ENCODE data around the gene SYT8.

SYT8 gene

DNA sequence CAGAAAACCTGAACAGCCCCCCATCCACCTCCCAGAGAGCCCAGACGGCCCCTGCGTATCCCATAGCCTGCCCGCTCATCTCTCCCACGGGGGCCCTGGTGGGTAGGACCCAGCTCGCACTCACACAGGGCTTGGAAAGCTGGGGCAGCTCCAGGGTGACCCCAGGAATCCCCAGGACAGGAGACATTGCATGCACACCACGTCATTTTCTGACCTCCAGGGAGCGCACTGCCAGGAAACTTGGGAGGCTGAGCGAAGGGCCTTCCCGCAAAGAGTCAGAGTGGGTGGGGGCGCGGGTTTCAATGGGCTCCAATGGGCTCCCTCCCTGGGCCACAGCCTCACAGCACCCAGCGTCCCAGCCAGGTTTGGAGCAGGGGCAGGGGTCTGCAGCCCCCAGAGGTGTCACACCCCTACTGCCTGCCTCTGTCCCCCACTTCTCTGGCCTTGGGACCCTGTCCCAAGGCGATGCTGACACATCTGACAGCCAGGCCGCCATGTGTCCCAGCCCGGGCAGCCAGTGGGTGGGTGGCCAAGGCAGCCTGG, 8.2 kb upstream of the SYT8 start:
- Histone ChIP-seq H3K27me3 (ENCODE audit: control insufficient read depth, insufficient read depth, low read length) (no peaks in the 10 kb centered on the region), H3K27ac (ENCODE audit: low read length) (no peak overlapping the region), H3K4me1 (ENCODE audit: control insufficient read depth, insufficient read depth, low read length) (no peaks in the 10 kb centered on the region; the same call in 1 of the 2 replicates), H3K36me3 (ENCODE audit: control insufficient read depth, insufficient read depth, low read length) (peaks cover 2% of the 10 kb centered on the region; the same call in 1 of the 2 replicates), H3K9me3 (ENCODE audit: control insufficient read depth, insufficient read depth, low read length) (no peaks in the 10 kb centered on the region), H3K4me3 (ENCODE audit: low read length) (no peak overlapping the region)
- DNase-seq (ENCODE audit: low read depth, low spot score): no peak
- no CpG with 5 or more reads among the region's 15 CpGs for WGBS (ENCODE audit: insufficient coverage, insufficient read length)

DNA sequence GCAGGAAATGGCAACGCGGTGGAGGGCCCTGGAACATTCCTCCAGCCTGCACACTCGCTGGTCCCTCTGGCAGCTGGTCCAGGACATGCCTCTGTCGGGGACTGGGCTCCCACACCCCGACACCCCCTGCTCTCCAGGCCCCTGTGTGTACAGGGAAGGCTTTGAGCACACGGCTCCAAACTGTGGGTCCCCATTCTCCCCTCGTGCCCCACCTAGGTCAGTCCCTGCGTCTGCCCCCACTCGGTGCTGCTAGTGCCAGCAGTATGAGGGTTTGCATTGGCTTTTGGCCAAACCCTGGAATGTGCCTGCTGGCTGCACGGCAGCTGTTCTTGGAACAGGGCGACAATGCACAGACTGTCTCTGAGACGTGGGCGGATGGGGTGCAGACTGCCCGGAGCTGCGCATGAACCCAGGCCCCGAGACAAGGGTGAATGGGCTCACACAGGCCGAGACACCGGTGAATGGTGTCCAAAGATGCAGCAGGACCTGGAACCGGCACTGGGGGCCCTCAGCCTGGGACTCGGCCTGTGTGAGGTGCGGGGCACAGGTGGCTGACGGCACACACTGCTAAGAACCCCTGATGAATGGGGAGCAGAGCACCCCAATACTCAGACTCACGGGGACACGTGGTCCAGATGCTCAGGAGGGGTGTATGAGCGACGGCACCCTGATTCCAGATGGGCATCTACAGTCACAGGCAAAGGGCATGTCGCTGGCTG, 7.5 kb upstream of the SYT8 start:
- Histone ChIP-seq H3K27ac (ENCODE audit: low read length) (no peak overlapping the region), H3K4me1 (ENCODE audit: control insufficient read depth, insufficient read depth, low read length) (no peaks in the 10 kb centered on the region; the same call in 1 of the 2 replicates), H3K9me3 (ENCODE audit: control insufficient read depth, insufficient read depth, low read length) (no peaks in the 10 kb centered on the region), H3K27me3 (ENCODE audit: control insufficient read depth, insufficient read depth, low read length) (no peaks in the 10 kb centered on the region), H3K36me3 (ENCODE audit: control insufficient read depth, insufficient read depth, low read length) (peaks cover 2% of the 10 kb centered on the region; the same call in 1 of the 2 replicates), H3K4me3 (ENCODE audit: low read length) (no peak overlapping the region)
- WGBS (ENCODE audit: insufficient coverage, insufficient read length): no CpG with 5 or more reads among the region's 27 CpGs
- no peak for DNase-seq (ENCODE audit: low read depth, low spot score)

DNA sequence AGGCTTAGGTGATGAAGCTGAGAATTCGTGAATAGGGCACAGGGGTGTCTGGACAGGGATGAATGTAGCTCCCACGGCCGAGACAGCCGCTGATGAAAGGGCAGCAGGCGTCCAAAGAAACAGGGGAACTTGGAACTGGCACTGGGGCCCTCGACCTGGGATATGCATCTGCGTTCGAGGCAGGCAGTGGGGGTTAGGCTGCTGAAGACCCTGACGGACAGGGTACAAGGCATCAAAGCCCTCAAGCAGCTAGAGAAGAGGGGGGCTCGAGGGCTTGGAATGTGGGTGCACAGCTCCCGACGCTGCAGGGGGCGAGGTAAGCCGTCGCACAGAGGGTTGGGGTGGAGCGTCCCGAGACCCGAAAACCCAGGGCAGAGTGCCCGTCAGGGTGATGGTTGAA, 6.9 kb upstream of the SYT8 start:
- WGBS (ENCODE audit: insufficient coverage, insufficient read length): no CpG with 5 or more reads among the region's 19 CpGs
- no peak overlapping the region for H3K4me3 ChIP-seq (ENCODE audit: low read length)
- no peaks in the 10 kb centered on the region for H3K9me3 ChIP-seq (ENCODE audit: control insufficient read depth, insufficient read depth, low read length)
- peaks cover 2% of the 10 kb centered on the region; the same call in 1 of the 2 replicates for H3K36me3 ChIP-seq (ENCODE audit: control insufficient read depth, insufficient read depth, low read length)
- no peaks in the 10 kb centered on the region; the same call in 1 of the 2 replicates for H3K4me1 ChIP-seq (ENCODE audit: control insufficient read depth, insufficient read depth, low read length)
- DNase-seq (ENCODE audit: low read depth, low spot score): no peak
- no peaks in the 10 kb centered on the region for H3K27me3 ChIP-seq (ENCODE audit: control insufficient read depth, insufficient read depth, low read length)
- H3K27ac ChIP-seq (ENCODE audit: low read length): no peak overlapping the region

DNA sequence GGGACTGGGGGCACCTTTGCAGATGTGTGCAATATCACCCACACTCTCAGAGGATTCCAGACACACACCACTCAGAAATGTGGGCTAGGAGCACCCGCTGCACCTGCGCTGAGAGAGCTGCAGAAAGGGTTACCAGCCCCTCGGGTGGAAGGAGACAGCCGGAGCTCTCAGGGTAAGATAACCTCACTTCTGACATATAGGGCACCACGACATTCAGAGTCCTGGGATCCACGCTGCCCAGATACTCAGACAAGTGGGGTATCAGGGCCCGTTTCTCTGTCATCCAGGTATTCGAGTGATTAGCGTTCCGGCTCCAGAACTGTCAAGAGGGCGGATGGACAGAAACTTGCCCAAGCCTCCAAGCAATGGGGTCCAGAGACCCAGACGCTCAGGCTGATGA, 6.2 kb upstream of the SYT8 start:
- peaks cover 2% of the 10 kb centered on the region; the same call in 1 of the 2 replicates for H3K36me3 ChIP-seq (ENCODE audit: control insufficient read depth, insufficient read depth, low read length)
- H3K27me3 ChIP-seq (ENCODE audit: control insufficient read depth, insufficient read depth, low read length): no peaks in the 10 kb centered on the region
- H3K4me3 ChIP-seq (ENCODE audit: low read length): no peak overlapping the region
- H3K4me1 ChIP-seq (ENCODE audit: control insufficient read depth, insufficient read depth, low read length): no peaks in the 10 kb centered on the region; the same call in 1 of the 2 replicates
- WGBS (ENCODE audit: insufficient coverage, insufficient read length): no CpG with 5 or more reads among the region's 12 CpGs
- no peak overlapping the region for H3K27ac ChIP-seq (ENCODE audit: low read length)
- no peaks in the 10 kb centered on the region for H3K9me3 ChIP-seq (ENCODE audit: control insufficient read depth, insufficient read depth, low read length)
- DNase-seq (ENCODE audit: low read depth, low spot score): no peak

DNA sequence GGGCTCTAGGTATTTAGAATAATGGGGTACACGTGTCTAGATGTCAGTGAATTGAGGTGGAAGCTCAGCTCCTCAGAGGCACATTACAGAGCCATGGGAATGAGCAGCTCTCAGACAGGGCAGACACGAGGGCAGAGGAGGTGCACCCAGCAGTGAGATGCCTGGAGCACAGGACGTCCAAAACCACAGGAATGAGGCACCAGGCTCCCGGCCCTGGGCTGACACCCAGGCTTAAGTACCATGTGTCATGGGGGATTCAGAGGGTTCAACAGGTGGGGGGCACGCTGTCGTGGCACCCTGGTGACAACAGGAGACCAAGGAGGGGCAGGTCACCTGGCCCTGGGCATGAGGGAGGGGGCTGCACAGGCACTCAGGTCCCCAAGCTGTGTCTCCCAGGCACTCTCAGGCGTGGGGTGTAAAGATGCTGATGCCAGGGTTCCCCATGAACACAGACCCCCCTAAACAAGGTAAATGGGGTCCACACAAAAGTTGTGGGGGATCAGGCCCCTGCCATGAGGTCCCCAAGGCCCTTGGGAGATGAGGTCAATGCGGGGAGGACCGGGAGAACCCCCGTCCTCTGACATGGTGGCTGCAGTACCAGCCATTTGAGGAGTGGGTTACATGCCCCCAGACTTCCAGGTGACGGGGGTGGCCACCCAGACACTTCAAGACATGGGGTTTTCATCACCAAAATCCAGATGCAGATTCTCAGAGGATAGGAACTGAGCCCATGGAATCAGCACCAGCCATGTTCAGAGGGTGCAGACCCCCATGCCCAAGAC, 5.6 kb upstream of the SYT8 start:
- WGBS (ENCODE audit: insufficient coverage, insufficient read length): no CpG with 5 or more reads among the region's 11 CpGs
- H3K27ac ChIP-seq (ENCODE audit: low read length): no peak overlapping the region
- H3K4me3 ChIP-seq (ENCODE audit: low read length): no peak overlapping the region
- H3K36me3 ChIP-seq (ENCODE audit: control insufficient read depth, insufficient read depth, low read length): peaks cover 2% of the 10 kb centered on the region; the same call in 1 of the 2 replicates
- no peak for DNase-seq (ENCODE audit: low read depth, low spot score)
- no peaks in the 10 kb centered on the region for H3K27me3 ChIP-seq (ENCODE audit: control insufficient read depth, insufficient read depth, low read length)
- H3K4me1 ChIP-seq (ENCODE audit: control insufficient read depth, insufficient read depth, low read length): no peaks in the 10 kb centered on the region; the same call in 1 of the 2 replicates
- H3K9me3 ChIP-seq (ENCODE audit: control insufficient read depth, insufficient read depth, low read length): no peaks in the 10 kb centered on the region

DNA sequence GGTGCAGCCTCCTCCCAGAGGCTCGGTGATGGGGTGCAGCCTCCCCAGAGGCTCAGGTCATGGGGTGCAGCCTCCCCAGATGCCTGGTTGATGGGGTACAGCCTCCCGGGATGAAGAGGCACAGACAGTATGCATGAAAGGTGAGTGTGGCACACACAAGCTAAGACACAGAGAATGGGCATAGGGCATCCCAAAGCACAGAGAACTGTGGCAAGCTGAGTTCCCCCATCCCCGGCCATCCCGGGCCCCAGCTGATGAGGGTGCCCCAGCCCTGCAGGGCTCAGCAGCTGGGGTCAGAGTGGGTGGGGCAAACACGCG, 4.8 kb upstream of the SYT8 start:
- no peak overlapping the region for H3K4me3 ChIP-seq (ENCODE audit: low read length)
- no peaks in the 10 kb centered on the region for H3K9me3 ChIP-seq (ENCODE audit: control insufficient read depth, insufficient read depth, low read length)
- H3K27me3 ChIP-seq (ENCODE audit: control insufficient read depth, insufficient read depth, low read length): no peaks in the 10 kb centered on the region
- H3K27ac ChIP-seq (ENCODE audit: low read length): no peak overlapping the region
- WGBS (ENCODE audit: insufficient coverage, insufficient read length): no CpG with 5 or more reads among the region's 6 CpGs
- peaks cover 2% of the 10 kb centered on the region; the same call in 1 of the 2 replicates for H3K36me3 ChIP-seq (ENCODE audit: control insufficient read depth, insufficient read depth, low read length)
- no peak for DNase-seq (ENCODE audit: low read depth, low spot score)
- H3K4me1 ChIP-seq (ENCODE audit: control insufficient read depth, insufficient read depth, low read length): no peaks in the 10 kb centered on the region; the same call in 1 of the 2 replicates

DNA sequence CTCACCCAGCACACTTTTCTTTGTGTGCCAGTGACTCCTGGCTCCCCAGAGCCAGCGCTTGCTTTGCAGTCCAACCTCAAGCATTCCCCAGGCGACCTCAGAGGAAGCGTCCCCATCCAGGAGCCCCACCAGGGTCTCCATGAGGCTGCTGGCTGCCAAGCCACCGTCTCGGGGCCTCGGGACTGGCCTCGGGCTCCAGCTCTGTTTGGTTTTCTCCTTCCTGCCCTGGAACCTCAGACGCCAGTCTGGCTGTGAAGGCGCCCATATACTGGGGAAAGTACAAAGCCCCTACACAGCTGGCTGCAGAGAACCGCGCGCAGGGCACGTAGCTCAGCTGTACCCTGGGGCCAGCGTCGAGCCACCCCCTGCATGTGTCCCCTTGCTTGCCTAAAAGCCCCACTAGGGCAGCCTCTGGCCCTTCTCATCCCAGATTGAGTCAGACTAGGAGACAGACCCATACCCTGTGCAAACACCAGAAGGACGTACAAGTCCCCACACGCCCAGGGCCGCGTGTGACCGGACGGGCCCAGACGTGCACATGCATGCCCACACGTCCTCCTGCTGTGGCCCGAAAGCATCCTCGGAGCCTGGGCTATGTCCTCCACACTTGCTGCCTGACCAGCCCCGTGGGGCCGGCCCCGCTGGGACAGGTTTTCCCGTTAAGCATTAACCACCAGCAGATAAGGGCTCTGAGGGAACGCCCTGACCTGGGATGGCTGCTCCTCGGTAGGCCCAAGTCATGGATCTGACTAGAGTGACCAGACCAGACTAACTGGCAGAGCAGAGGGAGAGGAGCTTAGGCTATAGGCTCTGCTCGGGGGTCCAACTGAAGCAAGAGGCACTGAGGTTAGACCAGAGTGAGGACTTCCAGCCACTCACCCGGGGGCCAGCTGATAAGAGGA, 4.2 kb upstream of the SYT8 start:
- no peaks in the 10 kb centered on the region for H3K27me3 ChIP-seq (ENCODE audit: control insufficient read depth, insufficient read depth, low read length)
- DNase-seq (ENCODE audit: low read depth, low spot score): no peak
- no peak overlapping the region for H3K27ac ChIP-seq (ENCODE audit: low read length)
- no CpG with 5 or more reads among the region's 33 CpGs for WGBS (ENCODE audit: insufficient coverage, insufficient read length)
- H3K9me3 ChIP-seq (ENCODE audit: control insufficient read depth, insufficient read depth, low read length): no peaks in the 10 kb centered on the region
- H3K4me3 ChIP-seq (ENCODE audit: low read length): no peak overlapping the region
- no peaks in the 10 kb centered on the region; the same call in 1 of the 2 replicates for H3K4me1 ChIP-seq (ENCODE audit: control insufficient read depth, insufficient read depth, low read length)
- H3K36me3 ChIP-seq (ENCODE audit: control insufficient read depth, insufficient read depth, low read length): peaks cover 2% of the 10 kb centered on the region; the same call in 1 of the 2 replicates

DNA sequence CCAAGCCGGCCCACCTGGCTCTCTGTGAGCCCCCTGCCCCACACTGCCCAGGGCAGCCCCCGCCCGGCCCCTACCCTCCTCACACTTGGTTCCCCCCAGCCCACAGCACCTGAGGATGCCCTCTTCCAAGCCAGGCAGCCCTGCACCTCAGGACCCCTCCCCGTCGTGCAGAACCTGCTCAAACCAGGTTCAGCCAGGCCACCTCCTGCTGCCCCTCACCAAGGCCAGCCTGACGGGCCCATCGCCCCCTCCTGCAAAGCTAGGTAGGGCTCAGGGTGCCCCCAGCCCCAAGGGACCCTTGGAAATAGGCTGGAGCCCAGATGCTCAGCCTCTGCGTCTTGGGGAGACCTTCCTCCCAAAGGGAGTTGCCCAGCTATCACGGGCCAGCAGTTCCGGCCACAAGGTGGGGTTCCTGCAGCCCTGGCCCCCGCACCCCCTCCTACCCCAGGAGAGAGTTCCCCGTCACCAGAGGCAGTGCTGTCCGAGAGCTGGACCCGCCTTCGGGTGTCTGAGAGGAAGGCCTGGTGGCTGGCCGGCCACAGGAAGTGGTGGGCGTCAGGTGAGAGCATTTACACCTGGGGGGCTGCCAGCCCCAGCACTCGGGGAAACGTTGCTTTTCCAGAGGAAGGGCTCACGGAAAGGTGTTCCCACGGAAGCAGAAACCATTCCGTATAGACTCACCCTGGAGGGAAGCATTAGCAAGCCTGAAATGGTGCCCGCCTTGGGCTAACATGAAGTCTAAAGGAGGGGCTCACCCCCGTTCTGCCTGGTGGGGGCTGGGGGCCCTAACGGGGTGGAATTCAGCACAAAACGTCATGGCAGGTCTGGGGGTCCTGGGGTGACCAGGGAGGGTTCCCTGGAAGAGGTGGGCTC, 3.2 kb upstream of the SYT8 start:
- H3K27me3 ChIP-seq (ENCODE audit: control insufficient read depth, insufficient read depth, low read length): no peaks in the 10 kb centered on the region

DNA sequence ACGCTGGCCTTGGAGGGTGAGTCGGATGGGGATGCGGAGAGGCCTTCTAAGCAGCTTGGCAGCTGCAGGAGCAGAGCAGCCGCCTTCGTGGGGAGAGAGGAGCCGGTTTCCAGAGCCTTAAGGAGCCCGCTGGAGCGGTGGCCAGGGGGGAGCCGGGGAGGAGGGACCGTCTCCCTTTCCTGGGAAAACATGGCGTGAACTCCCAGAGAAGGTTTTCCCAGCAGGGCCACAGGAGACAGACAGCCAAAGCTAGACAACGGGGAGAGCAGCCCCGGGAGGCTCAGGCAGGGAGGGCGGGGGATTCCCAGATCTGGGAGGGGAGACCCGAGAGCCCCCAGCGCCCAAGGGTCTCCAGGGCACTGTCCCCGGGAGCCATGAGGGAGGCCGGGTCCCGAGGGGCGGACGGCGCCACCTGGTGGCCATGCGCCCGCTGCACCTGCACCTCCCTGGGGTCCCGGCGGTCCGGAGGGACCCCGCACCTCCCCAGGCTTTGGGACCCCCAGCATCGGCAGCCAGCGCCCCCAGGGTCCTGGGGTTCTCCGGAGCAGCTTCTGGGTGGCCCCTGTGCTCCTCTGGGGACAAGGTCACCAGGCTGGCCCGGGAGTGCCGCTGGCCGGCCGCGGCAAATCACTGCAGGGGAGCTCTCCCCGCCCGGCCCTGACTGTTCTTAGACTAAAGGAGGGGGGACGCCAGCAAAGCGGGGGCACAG, 2.4 kb upstream of the SYT8 start:
- H3K36me3 ChIP-seq (ENCODE audit: control insufficient read depth, insufficient read depth, low read length): no peaks in the 10 kb centered on the region
- no peak overlapping the region for H3K27ac ChIP-seq (ENCODE audit: low read length)
- no peaks in the 10 kb centered on the region for H3K9me3 ChIP-seq (ENCODE audit: control insufficient read depth, insufficient read depth, low read length)
- H3K4me1 ChIP-seq (ENCODE audit: control insufficient read depth, insufficient read depth, low read length): no peaks in the 10 kb centered on the region
- H3K27me3 ChIP-seq (ENCODE audit: control insufficient read depth, insufficient read depth, low read length): no peaks in the 10 kb centered on the region
- H3K4me3 ChIP-seq (ENCODE audit: low read length): peak overlapping the region; percentile 31; the same call in 1 of the 2 replicates
- WGBS (ENCODE audit: insufficient coverage, insufficient read length): no CpG with 5 or more reads among the region's 40 CpGs
- DNase-seq (ENCODE audit: low read depth, low spot score): no peak

More for the DNA sequence above, 3.2 kb upstream of the SYT8 start:
- Histone ChIP-seq H3K4me3 (ENCODE audit: low read length) (no peak overlapping the region), H3K27ac (ENCODE audit: low read length) (no peak overlapping the region), H3K9me3 (ENCODE audit: control insufficient read depth, insufficient read depth, low read length) (no peaks in the 10 kb centered on the region), H3K4me1 (ENCODE audit: control insufficient read depth, insufficient read depth, low read length) (no peaks in the 10 kb centered on the region), H3K36me3 (ENCODE audit: control insufficient read depth, insufficient read depth, low read length) (no peaks in the 10 kb centered on the region)
- whole genome bisulfite sequencing (ENCODE audit: insufficient coverage, insufficient read length): no CpG with 5 or more reads among the region's 26 CpGs
- no peak for DNase-seq (ENCODE audit: low read depth, low spot score)
